ENCODE results near the gene RTF1.

The RTF1 gene

GRCh38 chr15:41513506-41514227, 96.8 kb downstream of the RTF1 start, which contains the start of gene LTK:
Gene LTK (minus strand): TSS chr15:41513827. CDS start chr15:41513709, 118 bp downstream.
- POLR2A ChIA-PET = interaction anchor here (1.1 to 1.7 kb wide), 2 partner anchors 21 to 48 kb away, joined by 3 to 6 read pairs; partner anchors contain the start of gene ITPKA
- CTCF ChIA-PET = no interaction called here
- DNase-seq (ENCODE audit: extremely low spot score) = peak; percentile 69
- TF ChIP-seq FOXM1 (IDR thresholded peaks at IDR 0.05; ENCODE audit: borderline replicate concordance) = no peak
- TF ChIP-seq FOXA1 (IDR thresholded peaks at IDR 0.05) = no peak
- TF ChIP-seq SP1 (IDR thresholded peaks at IDR 0.05) = no peak
- no peak for TF ChIP-seq ARNT (IDR thresholded peaks at IDR 0.05)

DNA sequence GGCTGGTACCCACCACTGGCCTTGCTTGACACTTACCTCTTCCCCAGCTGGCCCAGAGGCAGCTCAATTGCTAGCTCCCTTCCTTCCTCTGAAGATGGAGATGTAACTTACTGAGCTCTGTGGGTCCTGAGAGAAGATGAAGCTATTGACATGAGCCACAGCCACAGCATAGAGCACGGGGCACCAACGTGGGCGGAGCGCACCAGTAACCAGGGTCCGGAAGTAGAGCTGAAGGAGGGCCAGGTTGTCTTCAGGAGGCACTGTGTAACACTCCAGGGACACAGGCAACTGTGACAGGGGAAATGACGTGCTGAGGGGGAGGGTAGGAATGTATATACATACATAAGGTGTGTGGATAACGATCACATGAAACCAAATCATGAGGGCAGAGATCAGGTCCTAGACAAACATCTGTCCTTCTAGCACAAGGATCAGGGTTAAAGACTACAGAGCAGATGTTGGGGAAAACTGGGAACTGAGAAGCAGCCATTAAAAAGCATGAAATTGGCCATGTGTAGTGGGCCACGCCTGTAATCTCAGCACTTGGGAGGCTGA, 101.1 kb downstream of the RTF1 start:
- ChIA-PET CTCF (no interaction called here), POLR2A (interaction anchor here (1.3 kb wide), 1 partner anchor 27 kb away, joined by 3 read pairs; the partner anchor contains the start of gene RPAP1)
- no peak for TF ChIP-seq NFRKB (IDR thresholded peaks at IDR 0.05)
- no peak for TF ChIP-seq ARNT (IDR thresholded peaks at IDR 0.05)
- no peak for TF ChIP-seq HDGF (IDR thresholded peaks at IDR 0.05; ENCODE audit: borderline replicate concordance)
- no peak for TF ChIP-seq L3MBTL2 (conservative IDR thresholded peaks at IDR 0.05)
- no peak for TF ChIP-seq FOXM1 (IDR thresholded peaks at IDR 0.05; ENCODE audit: borderline replicate concordance)
- no peak for TF ChIP-seq ELF4 (IDR thresholded peaks at IDR 0.05)
- DNase-seq (ENCODE audit: extremely low spot score) = no peak

DNA sequence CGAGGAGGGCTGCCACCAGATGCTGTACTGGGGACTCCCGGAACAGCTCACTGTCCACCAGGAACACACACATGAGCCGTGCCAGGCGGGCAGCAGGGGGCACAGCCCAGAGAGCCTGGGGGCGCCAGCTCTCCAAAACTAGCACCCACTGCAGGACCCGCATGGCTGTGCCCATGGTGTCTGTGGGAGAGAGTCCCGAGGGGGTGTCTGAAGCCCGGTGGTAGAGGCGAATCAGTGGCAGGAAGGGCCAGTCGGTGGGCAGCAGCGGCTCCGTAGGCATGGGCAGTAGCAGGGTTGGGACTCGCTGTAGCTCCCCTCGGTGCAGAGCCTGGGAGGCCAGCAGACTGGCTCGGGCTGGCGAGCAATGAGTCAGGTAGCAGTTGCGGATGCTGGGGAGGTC, 103.7 kb downstream of the RTF1 start:
- POLR2A ChIA-PET = interaction anchor here (0.7 kb wide), 1 partner anchor 28 kb away, joined by 3 read pairs; no protein-coding TSS in a partner anchor
- DNase-seq (ENCODE audit: extremely low spot score) = no peak
- CTCF ChIA-PET = no interaction called here
- TF ChIP-seq LEF1 (IDR thresholded peaks at IDR 0.05; ENCODE audit: borderline replicate concordance) = no peak
- no peak for TF ChIP-seq SUZ12 (IDR thresholded peaks at IDR 0.05)
- no peak for TF ChIP-seq FOXA1 (IDR thresholded peaks at IDR 0.05)
- TF ChIP-seq FOXK2 (IDR thresholded peaks at IDR 0.05) = no peak
- no peak for TF ChIP-seq TARDBP (IDR thresholded peaks at IDR 0.05)
- TF ChIP-seq HDGF (IDR thresholded peaks at IDR 0.05; ENCODE audit: borderline replicate concordance) = no peak
- TF ChIP-seq ZNF384 (IDR thresholded peaks at IDR 0.05) = no peak
- TF ChIP-seq L3MBTL2 (conservative IDR thresholded peaks at IDR 0.05) = no peak
- no peak for TF ChIP-seq CTBP1 (IDR thresholded peaks at IDR 0.05; ENCODE audit: borderline replicate concordance)
- no peak for TF ChIP-seq NFRKB (IDR thresholded peaks at IDR 0.05)
- no peak for TF ChIP-seq ELF4 (IDR thresholded peaks at IDR 0.05)
- TF ChIP-seq BHLHE40 (IDR thresholded peaks at IDR 0.05; ENCODE audit: borderline replicate concordance) = no peak
- TF ChIP-seq FOXM1 (IDR thresholded peaks at IDR 0.05; ENCODE audit: borderline replicate concordance) = no peak

GRCh38 chr15:41521614-41522013, 104.7 kb downstream of the RTF1 start:
- DNase-seq (ENCODE audit: extremely low spot score) = no peak
- ChIA-PET CTCF (no interaction called here), POLR2A (no interaction called here)
- TF ChIP-seq HDGF (IDR thresholded peaks at IDR 0.05; ENCODE audit: borderline replicate concordance) (no peak), BHLHE40 (IDR thresholded peaks at IDR 0.05; ENCODE audit: borderline replicate concordance) (no peak), FOXK2 (IDR thresholded peaks at IDR 0.05) (no peak), LEF1 (IDR thresholded peaks at IDR 0.05; ENCODE audit: borderline replicate concordance) (no peak)

DNA sequence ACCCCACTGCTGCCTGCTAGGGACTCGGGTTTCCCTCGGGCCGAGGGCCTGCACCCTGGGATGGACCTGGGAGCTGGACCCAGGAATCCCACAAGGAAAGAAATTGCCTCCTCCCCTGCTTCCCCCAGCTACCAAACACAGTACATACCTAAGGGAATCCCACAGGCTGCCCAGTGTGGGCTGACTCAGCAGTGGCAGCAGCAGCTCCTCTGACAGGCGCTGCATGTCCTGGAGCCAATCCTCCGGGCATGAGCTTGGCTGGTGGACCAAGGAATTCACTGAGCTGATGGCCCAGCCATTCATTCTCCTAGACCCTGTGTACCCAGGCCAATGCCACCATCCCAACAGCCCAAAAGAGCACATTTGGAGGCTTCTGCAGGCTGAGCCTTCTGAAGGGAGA, 106.2 kb downstream of the RTF1 start:
- POLR2A ChIA-PET = no interaction called here
- no peak for DNase-seq (ENCODE audit: extremely low spot score)
- TF ChIP-seq SP1 (IDR thresholded peaks at IDR 0.05) (no peak), NFRKB (IDR thresholded peaks at IDR 0.05) (no peak), LEF1 (IDR thresholded peaks at IDR 0.05; ENCODE audit: borderline replicate concordance) (no peak), FOXM1 (IDR thresholded peaks at IDR 0.05; ENCODE audit: borderline replicate concordance) (no peak), FOXA1 (IDR thresholded peaks at IDR 0.05) (no peak), ZNF384 (IDR thresholded peaks at IDR 0.05) (no peak), SUZ12 (IDR thresholded peaks at IDR 0.05) (no peak), HDGF (IDR thresholded peaks at IDR 0.05; ENCODE audit: borderline replicate concordance) (no peak), L3MBTL2 (conservative IDR thresholded peaks at IDR 0.05) (no peak), CTBP1 (IDR thresholded peaks at IDR 0.05; ENCODE audit: borderline replicate concordance) (no peak), TARDBP (IDR thresholded peaks at IDR 0.05) (no peak), ELF4 (IDR thresholded peaks at IDR 0.05) (no peak)
- CTCF ChIA-PET = interaction anchor here (0.5 kb wide), 1 partner anchor 18 kb away, joined by 3 read pairs; no protein-coding TSS in a partner anchor

DNA sequence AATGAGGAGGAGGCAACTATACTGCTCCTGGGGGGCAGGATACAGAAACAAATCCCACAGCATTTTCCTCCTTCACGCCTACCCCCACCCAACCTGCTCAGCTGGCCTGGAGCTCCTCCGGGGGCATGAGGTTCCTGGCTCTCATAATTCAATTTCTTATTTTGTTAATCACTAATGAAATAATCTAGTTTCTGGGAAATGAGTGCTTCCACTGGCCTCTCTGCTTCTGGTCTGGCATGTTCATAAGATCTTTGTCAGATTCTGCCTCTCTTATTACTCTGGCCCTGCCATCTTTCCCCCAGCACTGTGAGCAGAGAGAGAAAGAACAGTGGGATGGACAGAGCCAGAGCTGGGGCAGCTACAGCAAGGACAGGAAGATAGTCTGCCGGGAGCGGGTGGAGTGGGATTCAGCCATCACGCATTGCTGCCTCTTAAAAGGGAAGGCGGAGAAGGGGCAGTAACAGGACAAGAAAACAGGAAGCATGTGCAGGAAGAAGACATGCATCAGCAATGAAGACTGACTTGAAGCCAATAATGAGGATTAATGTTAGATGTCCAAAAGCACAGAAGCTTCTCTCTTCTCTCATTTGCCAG, 113.6 kb downstream of the RTF1 start:
- TF ChIP-seq FOXA1 (IDR thresholded peaks at IDR 0.05) (no peak), LEF1 (IDR thresholded peaks at IDR 0.05; ENCODE audit: borderline replicate concordance) (no peak)
- ChIA-PET CTCF (no interaction called here), POLR2A (no interaction called here)
- no peak for DNase-seq (ENCODE audit: extremely low spot score)

All from HEK293T (cell line).